Tibial artery (tissue), 4 donors: Measurements from ENCODE around the gene CLCN7.
"Not testable (repeated sequence)": the region's sequence is repeated elsewhere in the genome, so short reads cannot be mapped to it uniquely, and the experiment has no call there.

ENCODE experiments used
- DNase-seq, 2 donors: peaks; one replicate each; pipeline ENCODE4 v3.0.0-alpha.2; 2019
- H3K27ac ChIP-seq, 2 donors: fragments of 200-600 bp; sonication (generic) in 1 of 2; 1 replicate in 1 of 2; 2 replicates in 1 of 2; pipeline ENCODE4 v1.5.1; 2018 to 2019; ENCODE audit warnings: mild to moderate bottlenecking in 1 of 2
- H3K27me3 ChIP-seq, 2 donors: fragments of 200-600 bp; sonication (generic) in 1 of 2; one replicate each; pipeline versions ENCODE4 v1.5.1 to v1.6.0; 2016 to 2019
- H3K36me3 ChIP-seq, 3 donors: fragments of 200-600 bp; sonication (generic) in 2 of 3; one replicate each; pipeline ENCODE4 v1.5.1; 2016 to 2019; ENCODE audit warnings: mild to moderate bottlenecking in 2 of 3
- H3K4me1 ChIP-seq, 4 donors: fragments of 200-600 bp; sonication (generic) in 2 of 4; 1 replicate in 3 of 4; 2 replicates in 1 of 4; pipeline ENCODE4 v1.5.1; 2016 to 2019
- H3K4me3 ChIP-seq, 2 donors: fragments of 200-600 bp; sonication (generic) in 1 of 2; 1 replicate in 1 of 2; 2 replicates in 1 of 2; pipeline ENCODE4 v1.5.1; 2018 to 2019; ENCODE audit warnings: mild to moderate bottlenecking in 2 of 2
- H3K9me3 ChIP-seq, 3 donors: fragments of 200-600 bp; sonication (generic) in 1 of 3; one replicate each; pipeline ENCODE4 v1.5.1; 2016 to 2019
- intact Hi-C: fragments of 100-400 bp; cut with DNase I; formaldehyde crosslinking; loops from one replicate; pipeline ENCODE4 v1.15.0; 2023; ENCODE audit warnings: low total_unique reads
- TF ChIP-seq, protein P1 (sequence below), 2 experiments: fragments of 200-600 bp in 1 of 2; fragments of 450-650 bp in 1 of 2; IDR thresholded peaks; one replicate each; pipeline ENCODE4 v1.5.1; 2017 to 2019; ENCODE audit warnings: antibody characterized with exemption in 2 of 2, mild to moderate bottlenecking in 1 of 2, moderate library complexity in 1 of 2

The CLCN7 gene

DNA sequence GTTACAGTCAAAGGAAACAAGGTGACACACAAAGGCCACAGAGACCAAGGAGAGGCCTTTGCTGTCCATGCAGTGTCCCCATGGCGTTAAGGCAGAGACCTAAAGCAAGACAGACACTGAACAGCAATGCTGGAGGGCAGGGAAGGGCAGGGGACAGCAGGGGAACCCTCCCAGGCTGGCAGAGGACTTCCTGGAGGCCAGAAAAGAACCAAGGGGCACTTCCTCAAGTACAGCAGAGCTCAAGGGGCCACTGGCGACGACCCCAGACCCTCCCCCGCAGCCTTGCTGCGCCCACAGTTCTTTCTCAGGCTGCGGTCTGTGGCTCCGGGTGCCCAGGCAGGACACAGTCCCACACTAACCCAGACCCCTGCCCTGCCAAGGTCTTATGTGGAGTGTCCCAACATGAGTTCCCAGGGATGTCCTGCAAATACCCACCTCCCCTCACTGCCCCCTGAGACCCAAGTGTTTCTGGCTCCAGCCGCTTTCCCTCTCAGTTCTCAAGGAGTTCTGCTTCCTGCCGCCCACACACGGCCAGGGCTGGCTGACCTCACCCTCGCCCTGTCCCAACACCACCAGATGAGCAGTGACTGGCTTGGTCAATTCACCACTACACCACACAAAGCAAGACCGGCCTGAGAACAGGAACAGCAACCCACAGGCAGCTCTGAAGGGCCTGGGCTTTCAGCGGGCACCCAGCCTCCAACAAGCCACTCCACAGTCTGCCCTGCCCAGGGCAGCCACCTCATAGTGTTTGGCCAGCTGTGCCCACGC lies 4.2 kb downstream of the CLCN7 start:
- Histone ChIP-seq H3K9me3 (no peaks in the 10 kb centered on the region), H3K4me3 (no peak overlapping the region), H3K4me1 (peaks cover 0 to 30% (median 18%) of the 10 kb centered on the region in 4 donors), H3K27ac (no peak overlapping the region), H3K36me3 (peaks cover 0 to 12% (median 0%) of the 10 kb centered on the region in 3 donors), H3K27me3 (no peaks in the 10 kb centered on the region)
- intact Hi-C loops, result loop anchor here (10.0 kb wide), 1 partner anchor 46 kb away; the partner anchor contains the start of gene UQCC4
- TF ChIP-seq, protein P1, sequence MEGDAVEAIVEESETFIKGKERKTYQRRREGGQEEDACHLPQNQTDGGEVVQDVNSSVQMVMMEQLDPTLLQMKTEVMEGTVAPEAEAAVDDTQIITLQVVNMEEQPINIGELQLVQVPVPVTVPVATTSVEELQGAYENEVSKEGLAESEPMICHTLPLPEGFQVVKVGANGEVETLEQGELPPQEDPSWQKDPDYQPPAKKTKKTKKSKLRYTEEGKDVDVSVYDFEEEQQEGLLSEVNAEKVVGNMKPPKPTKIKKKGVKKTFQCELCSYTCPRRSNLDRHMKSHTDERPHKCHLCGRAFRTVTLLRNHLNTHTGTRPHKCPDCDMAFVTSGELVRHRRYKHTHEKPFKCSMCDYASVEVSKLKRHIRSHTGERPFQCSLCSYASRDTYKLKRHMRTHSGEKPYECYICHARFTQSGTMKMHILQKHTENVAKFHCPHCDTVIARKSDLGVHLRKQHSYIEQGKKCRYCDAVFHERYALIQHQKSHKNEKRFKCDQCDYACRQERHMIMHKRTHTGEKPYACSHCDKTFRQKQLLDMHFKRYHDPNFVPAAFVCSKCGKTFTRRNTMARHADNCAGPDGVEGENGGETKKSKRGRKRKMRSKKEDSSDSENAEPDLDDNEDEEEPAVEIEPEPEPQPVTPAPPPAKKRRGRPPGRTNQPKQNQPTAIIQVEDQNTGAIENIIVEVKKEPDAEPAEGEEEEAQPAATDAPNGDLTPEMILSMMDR (IDR thresholded peaks at IDR 0.05), result no peak
- no peak for DNase-seq

DNA sequence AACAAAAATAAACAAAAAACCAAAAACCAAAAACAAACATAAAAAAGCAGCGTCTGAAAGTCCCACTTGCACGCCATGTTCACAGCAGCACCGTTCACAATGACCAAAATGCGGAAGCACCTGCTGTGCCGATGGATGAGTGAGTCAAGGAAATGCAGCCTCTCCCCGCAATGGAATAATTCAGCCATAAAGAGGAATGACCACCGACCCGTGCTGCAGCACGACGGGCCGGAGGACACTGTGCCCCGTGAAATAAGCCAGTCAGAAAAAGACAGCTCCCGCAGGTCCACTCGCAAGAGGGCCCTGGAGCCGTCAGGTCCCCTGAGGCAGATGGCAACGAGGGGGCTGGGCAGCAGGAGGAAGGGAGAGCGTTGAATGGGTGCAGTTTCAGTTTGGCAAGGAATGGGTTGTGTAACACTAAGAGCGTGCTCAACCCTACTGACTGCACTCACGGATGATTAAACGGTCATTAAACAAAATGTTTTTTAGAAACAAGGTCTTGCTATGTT lies 5.1 kb downstream of the CLCN7 start:
- DNase-seq, result no peak

DNA sequence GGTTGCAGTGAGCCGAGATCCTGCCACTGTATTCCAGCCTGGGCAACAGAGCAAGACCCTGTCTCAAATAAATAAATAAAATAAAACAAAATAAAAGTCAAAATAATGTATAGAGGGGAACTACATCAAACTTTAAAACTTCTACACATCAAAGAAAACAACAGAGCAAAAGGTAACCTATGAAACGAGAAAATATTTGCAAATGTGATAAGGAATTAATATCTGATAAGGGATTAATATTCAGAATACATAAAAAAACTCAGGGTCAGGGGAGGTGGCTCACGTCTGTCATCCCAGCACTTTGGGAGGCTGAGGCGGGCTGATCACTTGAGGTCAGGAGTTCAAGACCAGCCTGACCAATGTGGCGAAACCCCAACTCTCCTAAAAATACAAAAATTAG lies 5.7 kb downstream of the CLCN7 start:
- H3K4me3 ChIP-seq, DNase-seq, H3K27ac ChIP-seq, intact Hi-C loops, H3K27me3 ChIP-seq, H3K9me3 ChIP-seq: not testable (repeated sequence)
- Histone ChIP-seq H3K4me1 (peaks cover 0 to 22% (median 13%) of the 10 kb centered on the region in 4 donors), H3K36me3 (peaks cover 0 to 25% (median 3%) of the 10 kb centered on the region in 3 donors)

More for the DNA sequence above, 5.1 kb downstream of the CLCN7 start:
- Histone ChIP-seq H3K27me3 (no peaks in the 10 kb centered on the region), H3K36me3 (peaks cover 0 to 19% (median 0%) of the 10 kb centered on the region in 3 donors), H3K4me1 (peaks cover 0 to 26% (median 14%) of the 10 kb centered on the region in 4 donors), H3K4me3 (no peak overlapping the region), H3K27ac (no peak overlapping the region), H3K9me3 (no peaks in the 10 kb centered on the region)
- intact Hi-C loops, result loop anchor here (10.0 kb wide), 1 partner anchor 45 kb away; the partner anchor contains the start of gene UQCC4
- TF ChIP-seq, protein P1 (IDR thresholded peaks at IDR 0.05), result no peak

DNA sequence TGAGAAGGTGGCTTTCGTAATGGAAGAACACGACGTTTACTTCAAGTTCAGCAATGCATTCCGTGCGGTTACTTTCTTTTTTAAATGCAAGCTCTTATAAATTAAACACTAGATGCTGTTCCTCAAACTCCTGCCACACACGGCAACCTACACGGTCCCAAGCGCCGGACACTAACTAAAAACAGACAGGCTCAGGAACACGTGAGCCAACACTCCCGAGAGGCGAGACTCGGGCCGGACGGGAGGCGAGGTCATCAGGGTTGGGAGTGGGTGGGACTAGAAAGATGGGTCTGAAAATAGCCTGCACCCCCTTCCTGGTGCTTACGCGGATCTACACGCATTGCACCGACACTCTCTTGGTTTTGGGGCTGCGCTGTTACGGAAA lies 6.4 kb downstream of the CLCN7 start:
- intact Hi-C loops, result no loop called here
- H3K4me3 ChIP-seq, result no peak overlapping the region
- no peak for DNase-seq
- TF ChIP-seq, protein P1 (IDR thresholded peaks at IDR 0.05), result no peak
- H3K9me3 ChIP-seq, result no peaks in the 10 kb centered on the region
- no peak overlapping the region for H3K27ac ChIP-seq
- H3K36me3 ChIP-seq, result peaks cover 0 to 32% (median 3%) of the 10 kb centered on the region in 3 donors
- no peaks in the 10 kb centered on the region for H3K27me3 ChIP-seq
- H3K4me1 ChIP-seq, result peaks cover 0 to 15% (median 6%) of the 10 kb centered on the region in 4 donors

DNA sequence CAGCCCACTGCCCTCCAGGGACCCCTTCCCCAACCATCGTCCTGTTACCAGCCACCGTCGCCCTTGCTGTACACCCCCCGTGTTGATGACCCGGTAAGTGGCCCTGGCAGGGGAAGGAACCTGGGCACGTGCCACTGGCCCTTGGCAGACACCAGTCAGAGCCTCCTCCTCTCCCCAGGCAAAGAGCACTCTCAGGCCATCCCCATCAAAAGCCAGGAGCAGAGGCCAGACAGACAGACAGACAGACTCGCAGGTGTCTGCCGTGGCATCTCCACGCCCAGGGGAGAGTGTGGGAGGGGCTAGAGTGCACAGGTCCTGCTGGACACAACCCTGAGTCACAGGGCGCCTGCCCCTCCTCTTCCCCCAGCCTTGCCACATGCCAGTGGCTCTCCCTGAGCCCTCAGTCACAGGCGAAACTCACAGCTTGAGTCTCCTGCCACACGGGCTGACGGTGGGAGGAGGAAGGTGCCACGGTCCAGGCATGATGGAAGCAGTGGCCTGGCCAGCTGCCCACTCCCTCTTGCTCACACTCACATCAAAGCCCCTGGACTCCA lies 7.8 kb downstream of the CLCN7 start:
- H3K27ac ChIP-seq, result no peak overlapping the region
- peaks cover 0 to 10% (median 5%) of the 10 kb centered on the region in 4 donors for H3K4me1 ChIP-seq
- intact Hi-C loops, result no loop called here
- TF ChIP-seq, protein P1 (IDR thresholded peaks at IDR 0.05), result no peak
- H3K27me3 ChIP-seq, result no peaks in the 10 kb centered on the region
- no peaks in the 10 kb centered on the region for H3K9me3 ChIP-seq
- H3K4me3 ChIP-seq, result no peak overlapping the region
- peaks cover 0 to 38% (median 3%) of the 10 kb centered on the region in 3 donors for H3K36me3 ChIP-seq
- no peak for DNase-seq

DNA sequence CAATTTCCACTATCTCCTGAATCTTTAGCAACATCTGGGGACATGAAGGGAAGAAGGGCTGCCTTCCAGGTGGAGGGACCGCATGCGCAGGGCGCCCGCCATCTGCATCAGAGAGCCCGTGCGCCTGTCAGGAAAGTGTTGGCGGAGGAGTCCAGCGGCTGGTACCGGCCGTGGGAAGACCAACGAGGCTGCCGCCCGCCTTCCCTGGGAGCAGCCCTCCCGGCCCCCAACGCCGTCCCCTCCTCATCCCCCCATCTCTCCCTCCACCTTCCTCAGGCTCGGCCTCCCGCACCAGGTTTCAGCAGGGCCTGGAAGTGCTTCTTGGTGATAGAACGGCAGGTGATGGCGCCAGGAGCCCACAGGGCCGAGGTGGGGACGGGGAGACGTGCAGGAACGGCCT lies 8.8 kb downstream of the CLCN7 start:
- DNase-seq, result no peak
- no peaks in the 10 kb centered on the region for H3K27me3 ChIP-seq
- H3K36me3 ChIP-seq, result peaks cover 5 to 41% (median 9%) of the 10 kb centered on the region in 3 donors
- peaks cover 0 to 9% (median 5%) of the 10 kb centered on the region in 4 donors for H3K4me1 ChIP-seq
- intact Hi-C loops, result no loop called here
- H3K9me3 ChIP-seq, result no peaks in the 10 kb centered on the region
- no peak overlapping the region for H3K27ac ChIP-seq
- no peak overlapping the region for H3K4me3 ChIP-seq
- TF ChIP-seq, protein P1 (IDR thresholded peaks at IDR 0.05), result no peak
